Skeletal muscle satellite cell (primary cell): ENCODE results near the gene SPHK2.
"Not testable (repeated sequence)": the region's sequence is repeated elsewhere in the genome, so short reads cannot be mapped to it uniquely, and the experiment has no call there.

Experiments
- H3K27me3 ChIP-seq: 2 replicates; pipeline ENCODE4 v1.7.0; 2013; ENCODE audit warnings: low read length; ENCODE audit not compliant: control insufficient read depth, insufficient read depth
- H3K36me3 ChIP-seq: 2 replicates; pipeline ENCODE4 v1.7.0; 2013; ENCODE audit warnings: mild to moderate bottlenecking, control low read depth, low read length; ENCODE audit not compliant: insufficient read depth
- H3K4me1 ChIP-seq: 2 replicates; pipeline ENCODE4 v1.7.0; 2013; ENCODE audit warnings: low read length; ENCODE audit not compliant: control insufficient read depth, insufficient read depth
- H3K4me2 ChIP-seq: 2 replicates; pipeline ENCODE4 v1.7.0; 2013; ENCODE audit warnings: mild to moderate bottlenecking, low read length
- H3K4me3 ChIP-seq: 2 replicates; pipeline ENCODE4 v1.7.0; 2013; ENCODE audit warnings: low read length
- H3K9ac ChIP-seq: 2 replicates; pipeline ENCODE4 v1.7.0; 2013; ENCODE audit warnings: mild to moderate bottlenecking, low read depth, low read length, moderate library complexity
- H3K9me3 ChIP-seq: replicated peaks from 2 replicates; pipeline ENCODE4 v1.7.0; 2013; ENCODE audit warnings: mild to moderate bottlenecking, control low read depth, low read length

SPHK2 gene

DNA sequence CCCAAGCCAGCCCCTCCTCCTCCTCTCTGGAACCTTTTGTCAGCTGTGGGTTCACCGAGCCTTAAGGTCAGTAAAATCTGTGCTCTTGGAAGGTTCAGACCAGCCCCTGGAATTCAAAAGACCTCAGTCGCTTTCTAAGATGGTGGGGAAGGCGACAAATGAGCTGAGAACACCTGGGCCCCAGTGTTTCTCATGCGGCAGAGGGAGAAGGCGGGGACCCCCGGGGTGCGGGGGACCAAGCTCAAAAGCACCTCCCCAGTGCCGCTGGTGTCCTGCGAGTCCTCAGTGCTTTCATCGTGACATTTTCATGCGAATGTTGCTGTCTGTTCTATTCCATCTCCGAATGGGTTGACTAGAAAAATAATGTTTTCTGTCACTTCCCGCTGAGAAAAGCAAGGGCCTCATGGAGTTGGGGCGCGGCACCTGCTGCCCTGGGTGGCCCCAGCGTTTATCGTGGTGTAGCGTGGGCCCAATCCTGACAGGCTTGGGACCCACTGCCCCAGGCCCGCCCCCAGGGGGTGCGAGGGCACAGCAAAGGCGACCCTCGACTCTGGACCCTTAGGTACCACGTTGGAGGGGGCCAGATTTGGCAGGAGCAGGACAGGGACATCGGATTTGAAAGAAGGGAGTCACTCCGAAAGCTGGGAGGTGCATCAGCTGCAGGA, 54.3 kb downstream of the SPHK2 start:
- Histone ChIP-seq H3K4me2 (no peak overlapping the region), H3K9ac (no peak overlapping the region), H3K27me3 (peaks cover 7% of the 10 kb centered on the region), H3K4me3 (no peak overlapping the region), H3K36me3 (no peaks in the 10 kb centered on the region), H3K4me1 (peaks cover 3% of the 10 kb centered on the region), H3K9me3 (no peaks in the 10 kb centered on the region)

DNA sequence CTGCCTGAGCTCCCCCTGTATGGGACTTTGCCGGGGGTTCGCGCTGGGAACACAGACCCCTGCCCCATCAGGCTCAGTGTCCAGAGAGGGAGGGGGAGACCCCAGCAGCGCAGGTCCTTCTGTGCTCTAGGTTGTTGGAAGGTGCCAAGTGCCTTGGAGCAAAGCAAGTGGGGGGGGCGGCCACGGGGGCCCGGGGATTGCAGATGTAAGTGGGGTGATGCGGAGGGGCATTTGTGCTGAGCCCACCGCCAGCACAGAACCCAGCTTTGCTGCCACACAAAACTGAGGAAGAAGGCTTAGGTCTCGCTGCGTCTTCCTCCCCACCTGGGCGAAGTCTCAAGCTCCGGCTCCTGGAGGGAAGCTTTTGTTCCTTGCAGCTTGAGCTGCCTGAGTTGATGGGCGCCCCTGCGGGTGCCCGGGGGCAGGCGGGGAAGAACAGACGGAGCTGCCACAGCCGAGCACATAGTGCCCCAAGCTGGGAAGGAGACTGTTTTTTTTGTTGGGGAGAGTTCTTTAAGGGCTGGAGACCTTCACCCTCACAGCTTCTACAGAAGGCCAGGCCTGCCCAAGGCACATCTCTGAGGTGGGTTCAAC, 55.0 kb downstream of the SPHK2 start:
- peaks cover 3% of the 10 kb centered on the region for H3K4me1 ChIP-seq
- no peak overlapping the region for H3K4me2 ChIP-seq
- H3K4me3 ChIP-seq: no peak overlapping the region
- H3K9me3 ChIP-seq: no peaks in the 10 kb centered on the region
- H3K36me3 ChIP-seq: no peaks in the 10 kb centered on the region
- H3K9ac ChIP-seq: no peak overlapping the region
- peaks cover 7% of the 10 kb centered on the region for H3K27me3 ChIP-seq

DNA sequence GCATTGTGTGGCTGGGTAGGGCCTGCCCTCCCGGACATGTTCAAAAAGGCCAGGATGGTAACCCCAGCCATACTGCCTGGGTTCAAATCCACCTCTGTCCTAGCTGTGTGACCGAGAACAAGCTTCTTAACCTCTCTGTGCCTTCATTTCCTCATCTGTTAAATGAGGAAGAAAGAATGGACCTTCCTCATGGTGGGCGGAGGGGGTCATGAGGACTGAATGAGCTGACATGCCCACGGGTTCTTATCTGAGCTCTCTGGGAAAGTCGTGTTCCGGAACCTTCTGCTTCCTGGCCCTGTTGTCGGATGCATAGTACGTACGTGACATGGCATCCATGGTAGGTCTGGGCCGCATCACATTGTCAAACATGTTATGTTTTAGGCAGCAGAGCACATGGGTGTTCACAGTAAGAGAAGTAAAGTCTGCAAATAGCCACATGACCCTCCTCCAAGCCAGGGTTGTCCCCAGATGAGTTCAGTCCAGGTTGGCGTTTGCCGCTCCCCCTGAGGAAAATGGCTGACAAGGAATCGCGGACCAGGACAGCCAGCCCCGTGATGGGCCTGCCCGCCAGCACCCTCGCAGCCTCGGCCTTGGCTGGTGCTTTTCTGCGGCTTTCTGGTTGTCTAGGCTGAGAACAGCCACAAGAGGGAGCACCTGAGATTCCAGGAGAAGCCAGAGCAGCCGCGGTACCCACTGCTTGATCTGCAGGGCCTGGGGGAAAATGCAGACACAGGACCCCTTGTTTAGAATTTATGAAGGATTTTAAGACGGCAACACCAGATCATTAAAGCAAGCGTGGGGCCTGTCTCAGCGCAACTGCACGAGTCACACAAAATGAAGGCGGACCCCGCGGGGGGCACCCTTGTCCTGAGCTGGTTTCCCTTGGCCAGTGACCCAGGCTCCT, 55.9 kb downstream of the SPHK2 start:
- Histone ChIP-seq H3K36me3 (no peaks in the 10 kb centered on the region), H3K4me3 (no peak overlapping the region)

DNA sequence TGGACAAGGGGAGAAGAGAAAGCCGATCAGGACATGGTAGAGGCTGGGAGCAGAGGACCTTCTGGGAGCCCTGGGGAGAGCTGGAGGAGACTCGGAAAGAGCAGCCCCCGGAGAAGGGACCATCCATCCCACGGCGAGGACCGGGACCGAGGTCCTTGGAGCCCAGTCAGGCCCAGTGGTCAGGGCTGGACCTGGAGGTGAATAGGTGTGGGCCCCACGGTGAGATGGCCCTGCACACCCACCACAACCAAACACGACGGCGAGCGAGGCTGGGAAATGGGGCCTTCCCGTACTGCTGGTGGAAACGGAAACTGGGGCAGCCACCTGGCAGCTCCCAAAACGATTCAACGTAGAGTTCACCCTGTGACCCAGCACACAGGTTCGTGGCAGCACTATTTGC, 57.2 kb downstream of the SPHK2 start:
- Histone ChIP-seq H3K4me2 (no peak overlapping the region), H3K4me1 (peaks cover 14% of the 10 kb centered on the region), H3K9me3 (no peaks in the 10 kb centered on the region), H3K27me3 (peaks cover 4% of the 10 kb centered on the region), H3K36me3 (no peaks in the 10 kb centered on the region), H3K4me3 (no peak overlapping the region), H3K9ac (no peak overlapping the region)

More for the DNA sequence above, 55.9 kb downstream of the SPHK2 start:
- Histone ChIP-seq H3K4me2 (peak overlapping the region; percentile 32), H3K27me3 (peaks cover 7% of the 10 kb centered on the region), H3K9me3 (no peaks in the 10 kb centered on the region), H3K9ac (peak overlapping the region; percentile 4), H3K4me1 (peaks cover 3% of the 10 kb centered on the region)

DNA sequence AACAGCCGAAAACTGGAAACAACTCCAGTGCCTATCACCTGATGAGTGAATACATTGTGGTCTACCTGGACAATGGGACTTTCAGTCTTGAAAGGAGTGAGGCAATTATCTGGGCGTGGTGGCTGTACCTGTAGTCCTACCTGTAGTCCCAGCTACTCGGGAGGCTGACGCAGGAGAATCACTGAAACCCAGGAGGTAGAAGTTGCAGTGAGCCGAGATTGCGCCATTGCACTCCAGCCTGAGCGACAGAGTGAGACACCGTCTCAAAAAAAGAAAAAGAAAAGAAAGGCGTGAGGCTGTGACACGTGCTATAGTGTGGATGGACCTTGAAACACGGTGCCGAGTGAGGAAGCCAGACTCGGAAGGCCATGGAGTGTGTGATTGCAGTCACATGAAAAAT, 57.6 kb downstream of the SPHK2 start:
- no peak overlapping the region for H3K4me3 ChIP-seq
- peaks cover 4% of the 10 kb centered on the region for H3K27me3 ChIP-seq
- no peaks in the 10 kb centered on the region for H3K9me3 ChIP-seq
- peaks cover 15% of the 10 kb centered on the region for H3K4me1 ChIP-seq
- H3K36me3 ChIP-seq: no peaks in the 10 kb centered on the region
- H3K4me2 ChIP-seq: no peak overlapping the region
- no peak overlapping the region for H3K9ac ChIP-seq

DNA sequence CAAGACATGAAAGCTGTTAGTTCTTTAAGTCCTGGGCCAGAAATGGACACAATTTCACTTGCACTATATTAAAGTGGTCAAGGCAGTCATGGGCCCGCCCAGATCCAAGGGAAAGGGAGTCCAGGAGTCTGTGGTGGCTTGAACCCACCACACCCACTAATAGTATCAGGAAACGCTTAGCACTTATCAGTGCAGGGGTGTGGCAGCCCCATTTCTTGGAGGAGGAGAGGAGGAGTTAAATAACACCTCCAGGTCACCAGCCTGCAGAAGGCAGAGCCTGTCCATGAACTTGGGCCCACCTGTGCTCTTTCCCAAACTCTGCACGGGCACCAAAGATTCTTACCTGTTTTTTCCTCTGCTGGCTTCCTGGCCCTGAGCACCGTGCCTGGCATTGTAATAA, 58.9 kb downstream of the SPHK2 start:
- Histone ChIP-seq H3K4me3 (no peak overlapping the region), H3K36me3 (no peaks in the 10 kb centered on the region), H3K27me3 (peaks cover 4% of the 10 kb centered on the region), H3K9ac (no peak overlapping the region), H3K4me1 (peaks cover 15% of the 10 kb centered on the region), H3K4me2 (no peak overlapping the region), H3K9me3 (no peaks in the 10 kb centered on the region)

DNA sequence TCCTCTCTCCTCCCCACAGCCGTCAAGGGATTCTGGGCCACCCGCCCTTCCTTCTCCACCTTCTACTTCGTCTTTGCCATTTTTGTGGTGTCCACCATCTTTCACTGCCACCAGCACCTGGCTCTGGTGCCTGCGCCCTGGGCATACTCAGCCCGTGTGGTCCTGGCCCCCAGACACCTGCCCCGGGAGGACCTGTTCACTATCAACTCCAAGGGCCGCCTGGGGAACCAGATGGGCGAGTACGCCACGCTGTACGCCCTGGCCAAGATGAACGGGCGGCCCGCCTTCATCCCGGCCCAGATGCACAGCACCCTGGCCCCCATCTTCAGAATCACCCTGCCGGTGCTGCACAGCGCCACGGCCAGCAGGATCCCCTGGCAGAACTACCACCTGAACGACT, 60.7 kb downstream of the SPHK2 start:
- not testable (repeated sequence) for H3K4me3 ChIP-seq, H3K9ac ChIP-seq, H3K27me3 ChIP-seq, H3K9me3 ChIP-seq, H3K4me2 ChIP-seq, H3K36me3 ChIP-seq
- H3K4me1 ChIP-seq: peaks cover 15% of the 10 kb centered on the region
